ENCODE results near the gene POLR1G. TPM values are rescaled to one million over a fixed set of nuclear protein-coding genes. Genes with fewer than 3 reads are reported as not detected.

The POLR1G gene
- total RNA-seq, 4 donors from 2014 or later = 1.3 to 9.1 (median 4.2) TPM

- no peak for DNase-seq
- intact Hi-C loops (cut with DNase I) = no loop called here
- TF ChIP-seq CTCF (IDR thresholded peaks at IDR 0.05) (no peak), POLR2A (IDR thresholded peaks at IDR 0.05) (no peak)
- Histone ChIP-seq H3K27ac (no peak overlapping the region), H3K4me3 (replicated peaks in 1 of 3) (no peak overlapping the region), H3K36me3 (no peaks in the 10 kb centered on the region), H3K9me3 (no peaks in the 10 kb centered on the region), H3K4me1 (peaks cover 14 to 20% of the 10 kb centered on the region in 2 donors), H3K27me3 (no peaks in the 10 kb centered on the region)
These were observed 51.3 kb downstream of the POLR1G start for GRCh38 chr19:45457776-45458175.

Small RNA genes lying within 50 kb of the gene (microRNA-seq; reads per million reads assigned to microRNA genes)
- not detected for gene MIR6088

Small RNA genes lying within 50 kb of the gene (small RNA-seq; reads per million reads assigned to genes)
- gene MIR6088 = not detected

Other genes with a start within 250 kb of the POLR1G start
- gene NKPD1, start 245.7 kb upstream of the POLR1G start, total RNA-seq = 1 to 10 TPM in 1 of 4 donors, under 1 TPM in 3; 0.44 to 1.3 (median 0.68) TPM
- 10 to 100 TPM; 25.0 to 53.3 (median 38.8) TPM for gene TRAPPC6A, start 228.4 kb upstream of the POLR1G start, total RNA-seq
- gene BLOC1S3, start 227.9 kb upstream of the POLR1G start, total RNA-seq = 10 to 100 TPM in 3 of 4 donors, 1 to 10 TPM in 1; 9.1 to 15.4 (median 11.9) TPM
- 10 to 100 TPM in 2 of 4 donors, 1 to 10 TPM in 2; 2.1 to 17.2 (median 11.4) TPM for gene EXOC3L2, start 161.2 kb upstream of the POLR1G start, total RNA-seq
- gene MARK4, start 155.4 kb upstream of the POLR1G start, total RNA-seq = 10 to 100 TPM; 18.5 to 25.1 (median 22.1) TPM
- gene CKM, start 83.8 kb upstream of the POLR1G start, total RNA-seq = under 1 TPM in 1 of 4 donors, not detected in 3; 0.27 TPM
- gene KLC3, start 65.9 kb upstream of the POLR1G start, total RNA-seq = 1 to 10 TPM in 1 of 4 donors, under 1 TPM in 3; 0.45 to 1.2 (median 0.83) TPM
- 10 to 100 TPM in 3 of 4 donors, 1 to 10 TPM in 1; 9.4 to 19.2 (median 15.9) TPM for gene ERCC2, start 36.1 kb upstream of the POLR1G start, total RNA-seq
- 10 to 100 TPM; 11.9 to 64.2 (median 35.8) TPM for gene PPP1R13L, start 1.6 kb upstream of the POLR1G start, total RNA-seq
- 100 to 1,000 TPM in 2 of 4 donors, 10 to 100 TPM in 2; 89.1 to 157 (median 113) TPM for gene ERCC1, start 17.3 kb downstream of the POLR1G start, total RNA-seq
- gene FOSB, start 61.4 kb downstream of the POLR1G start, total RNA-seq = 1 to 10 TPM; 1.6 to 3.3 (median 2.4) TPM
- gene RTN2, start 90.4 kb downstream of the POLR1G start, total RNA-seq = 1 to 10 TPM; 1.8 to 7.3 (median 4.6) TPM
- 1 to 10 TPM in 1 of 4 donors, under 1 TPM in 1, not detected in 2; 0.73 to 1.1 TPM for gene PPM1N, start 91.8 kb downstream of the POLR1G start, total RNA-seq
- 10 to 100 TPM; 34.3 to 50.8 (median 45.1) TPM for gene VASP, start 100.8 kb downstream of the POLR1G start, total RNA-seq
- gene OPA3, start 178.2 kb downstream of the POLR1G start, total RNA-seq = 10 to 100 TPM in 3 of 4 donors, 1 to 10 TPM in 1; 5.4 to 30.8 (median 17.0) TPM
- gene GPR4, start 195.6 kb downstream of the POLR1G start, total RNA-seq = 1 to 10 TPM; 3.6 to 9.4 (median 5.6) TPM
- gene EML2, start 232.8 kb downstream of the POLR1G start, total RNA-seq = 100 to 1,000 TPM in 1 of 4 donors, 10 to 100 TPM in 3; 33.1 to 148 (median 36.8) TPM

All from thyroid gland (tissue), 4 donors.